Amniotic epithelial cell (primary cell): ENCODE results near the gene TMEM54.

Source experiments
- DNase-seq: peaks from one replicate; pipeline ENCODE4 v3.0.0-alpha.2; 2010; ENCODE audit warnings: low read depth

Gene TMEM54

GRCh38 chr1:32864375-32865019 lies 36.7 kb downstream of the TMEM54 start:
- DNase-seq: no peak

GRCh38 chr1:32863881-32864245 lies 37.3 kb downstream of the TMEM54 start:
- DNase-seq: no peak

GRCh38 chr1:32863218-32863880 lies 37.8 kb downstream of the TMEM54 start:
- no peak for DNase-seq

- DNase-seq: no peak
Measured at GRCh38 chr1:32861904-32862695, 39.1 kb downstream of the TMEM54 start.

- DNase-seq: no peak
Measured at GRCh38 chr1:32860566-32860965, 40.6 kb downstream of the TMEM54 start.

- no peak for DNase-seq
Measured at GRCh38 chr1:32859915-32860314, 41.3 kb downstream of the TMEM54 start.

GRCh38 chr1:32858791-32859190 lies 42.4 kb downstream of the TMEM54 start:
- DNase-seq: no peak

GRCh38 chr1:32858136-32858535 lies 43.1 kb downstream of the TMEM54 start:
- DNase-seq: no peak

GRCh38 chr1:32855861-32856617 lies 45.1 kb downstream of the TMEM54 start:
- no peak for DNase-seq

GRCh38 chr1:32848354-32849063 lies 52.7 kb downstream of the TMEM54 start:
- DNase-seq: no peak
